Renal pelvis (tissue), 4 donors: ENCODE results near the gene CCDC148. TPM values are rescaled to one million over a fixed set of nuclear protein-coding genes. Genes with fewer than 3 reads are reported as not detected.
A peak's percentile ranks its signal among the peaks of the same experiment; 100 is the strongest.

Experiments used
- DNase-seq: peaks from one replicate; pipeline ENCODE4 v3.0.0-alpha.2; 2013
- polyA plus RNA-seq, 3 donors: library from polyadenylated mRNA; unstranded; fragments of 120-200 nt; gene quantifications; one replicate each; pipeline ENCODE4 v1.2.1, GENCODE V29; 2013; ENCODE audit not compliant: insufficient read length in 3 of 3

CCDC148 gene
- polyA plus RNA-seq, 3 donors: 7.3 to 12.8 (median 11.1) TPM

DNA sequence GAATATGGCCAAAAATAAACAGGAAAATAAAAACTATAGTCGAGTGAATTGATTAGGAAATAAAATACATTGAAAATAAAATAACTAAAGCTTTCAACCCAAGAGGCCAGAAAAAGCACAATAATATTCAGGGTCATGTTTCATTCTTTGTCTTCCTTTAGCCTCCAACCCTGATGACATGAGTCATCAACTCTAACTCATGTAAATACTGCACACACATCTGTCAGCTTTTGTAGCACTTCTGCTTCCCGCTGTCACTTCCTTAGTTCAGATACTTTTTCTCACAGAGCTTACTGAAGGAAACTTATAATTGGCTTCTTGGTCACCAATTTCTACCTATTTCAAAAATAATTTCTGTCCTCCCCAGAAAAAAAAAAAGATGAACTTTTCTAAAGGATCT is 242.1 kb downstream of the CCDC148 start:
- no peak for DNase-seq

DNA sequence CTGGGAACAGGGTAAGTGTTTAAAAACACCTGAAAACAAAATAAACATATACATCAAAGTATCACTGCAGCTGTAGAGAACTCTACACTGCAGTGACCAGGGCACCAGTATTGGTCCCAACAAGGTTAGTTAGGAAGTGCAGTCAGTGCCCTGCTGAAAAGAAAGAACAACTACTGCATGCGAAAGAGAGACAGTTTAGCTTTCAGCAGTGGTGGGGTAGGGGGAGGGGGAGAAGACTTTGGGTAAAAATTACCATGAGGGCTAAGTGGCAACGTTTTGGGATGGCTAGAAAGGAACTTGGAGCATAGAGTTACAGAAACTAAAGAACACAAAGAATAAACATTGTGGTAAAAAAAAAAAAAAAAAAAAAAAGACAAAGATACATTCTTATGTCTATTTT is 242.8 kb downstream of the CCDC148 start:
- DNase-seq: no peak

DNA sequence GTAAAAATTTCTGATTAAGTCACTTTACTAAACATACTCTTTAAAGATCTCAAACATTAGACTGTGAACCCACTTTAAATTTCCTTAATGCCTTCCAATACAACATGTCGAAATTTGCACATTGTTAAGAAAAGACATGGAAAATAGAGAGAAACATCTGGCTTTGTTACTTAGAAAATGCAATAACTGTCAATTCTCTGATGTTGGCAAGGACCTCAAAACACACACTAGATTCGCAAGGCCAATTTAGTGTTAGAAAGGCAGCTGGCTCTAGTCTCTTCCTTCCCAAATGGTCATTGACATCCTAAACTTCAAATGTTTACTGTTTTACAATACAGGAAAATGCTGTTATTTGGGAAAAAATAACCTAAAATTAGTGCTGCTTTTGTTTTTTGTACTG is 244.3 kb downstream of the CCDC148 start:
- DNase-seq: no peak

DNA sequence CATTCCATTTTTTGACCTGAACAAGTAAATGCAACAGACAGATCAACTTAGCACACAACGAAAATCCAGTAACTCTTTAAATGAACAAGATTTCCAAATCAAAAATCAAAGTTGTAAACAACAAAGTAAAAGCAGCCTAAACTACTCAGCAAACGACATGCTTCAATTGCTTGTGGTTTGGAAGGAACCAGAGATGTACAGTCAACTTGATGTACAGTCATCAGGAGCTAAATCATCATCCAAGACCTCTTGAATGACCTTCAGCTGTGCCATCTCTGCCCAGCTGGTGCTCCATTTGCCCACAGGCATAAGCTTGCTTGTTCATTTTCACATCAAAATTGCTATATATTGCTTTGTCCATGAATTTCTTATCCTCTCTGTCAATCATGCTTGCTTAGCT is 245.1 kb downstream of the CCDC148 start:
- DNase-seq: no peak

DNA sequence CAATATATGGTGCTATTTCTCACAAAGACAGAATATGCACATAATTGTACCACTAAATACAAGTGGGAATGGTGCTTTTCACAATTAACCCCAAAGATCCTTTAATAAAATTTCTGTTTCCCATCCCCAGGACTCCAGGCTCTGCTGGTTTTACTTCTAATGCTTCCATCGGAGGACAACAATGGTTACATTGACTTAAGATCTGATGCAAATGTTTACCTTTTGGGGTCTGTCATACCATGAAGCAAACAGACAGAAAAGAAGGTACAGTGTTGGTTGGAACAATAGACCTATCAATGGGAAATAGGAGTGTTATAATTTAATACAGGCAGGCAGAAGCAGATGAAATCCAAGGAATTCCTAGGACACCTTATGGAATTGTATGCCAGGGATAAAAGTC is 249.2 kb downstream of the CCDC148 start:
- no peak for DNase-seq

DNA sequence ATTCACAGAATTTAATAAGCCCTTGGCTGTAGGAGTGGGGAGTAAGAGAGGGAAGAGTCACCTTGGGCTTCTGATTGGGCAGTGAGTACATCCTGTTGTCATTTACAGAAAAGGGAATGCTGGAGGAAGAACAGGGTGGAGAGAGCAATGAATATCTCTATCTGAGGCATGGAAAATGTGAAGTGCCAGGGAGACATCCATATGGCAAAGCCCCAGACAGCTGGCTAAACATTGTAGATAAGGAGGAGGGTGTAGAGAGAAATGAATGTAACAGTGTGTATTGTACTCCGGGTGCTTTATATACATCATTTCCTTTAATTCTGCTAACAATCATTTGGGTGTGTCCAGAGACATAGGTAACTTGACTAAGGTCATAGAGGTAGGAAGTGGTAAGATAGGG is 251.3 kb downstream of the CCDC148 start:
- no peak for DNase-seq

DNA sequence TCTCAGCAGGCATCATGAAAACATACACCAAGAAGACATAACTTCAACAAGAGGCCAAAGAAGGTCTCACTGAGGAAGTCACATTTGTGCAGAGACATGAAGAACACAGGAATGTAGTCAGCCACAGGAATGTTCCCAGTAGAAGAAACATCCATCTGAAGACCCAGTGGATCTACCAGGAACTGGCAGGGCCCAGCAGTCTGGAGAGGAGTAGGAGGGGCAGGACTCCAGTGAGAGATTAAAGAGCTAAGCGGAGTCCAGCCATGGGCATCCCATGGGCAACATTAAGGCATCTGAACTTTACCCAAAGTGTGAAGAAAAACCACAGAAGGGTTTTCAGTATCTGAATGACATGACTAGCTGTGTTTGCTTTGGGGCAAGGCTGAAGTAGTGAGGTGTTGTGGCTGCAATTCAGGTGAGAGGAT is 251.8 kb downstream of the CCDC148 start:
- no peak for DNase-seq

DNA sequence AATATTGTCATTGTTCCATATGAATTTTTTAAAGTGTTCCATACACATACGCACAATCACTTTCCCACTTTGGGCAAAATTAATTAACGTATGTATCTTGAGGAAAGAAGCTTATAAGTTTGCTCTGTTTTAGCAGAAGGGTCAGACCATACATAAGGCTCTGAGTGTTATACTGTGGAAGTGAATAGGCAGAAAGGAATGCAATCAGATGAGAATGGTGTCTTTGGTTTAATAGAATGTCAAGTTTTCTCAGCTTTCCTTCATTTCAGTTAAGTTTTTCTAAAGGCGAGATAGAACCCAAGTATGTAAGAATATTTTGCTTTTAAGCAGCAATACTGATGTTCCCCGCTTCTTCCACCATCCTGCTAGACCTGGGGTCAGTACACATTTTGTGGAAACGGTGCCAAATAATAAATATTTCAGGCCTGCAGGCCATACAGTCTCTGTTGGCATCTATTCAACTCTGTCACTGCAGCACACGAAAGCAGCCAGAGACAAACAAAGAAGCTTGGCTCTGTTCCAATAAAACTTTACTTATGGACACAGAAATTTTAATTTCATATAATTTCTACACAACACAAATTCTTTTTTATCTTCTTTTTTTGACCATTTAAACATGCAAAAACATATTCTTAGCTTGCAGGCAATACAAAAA is 254.3 kb downstream of the CCDC148 start:
- DNase-seq: no peak

DNA sequence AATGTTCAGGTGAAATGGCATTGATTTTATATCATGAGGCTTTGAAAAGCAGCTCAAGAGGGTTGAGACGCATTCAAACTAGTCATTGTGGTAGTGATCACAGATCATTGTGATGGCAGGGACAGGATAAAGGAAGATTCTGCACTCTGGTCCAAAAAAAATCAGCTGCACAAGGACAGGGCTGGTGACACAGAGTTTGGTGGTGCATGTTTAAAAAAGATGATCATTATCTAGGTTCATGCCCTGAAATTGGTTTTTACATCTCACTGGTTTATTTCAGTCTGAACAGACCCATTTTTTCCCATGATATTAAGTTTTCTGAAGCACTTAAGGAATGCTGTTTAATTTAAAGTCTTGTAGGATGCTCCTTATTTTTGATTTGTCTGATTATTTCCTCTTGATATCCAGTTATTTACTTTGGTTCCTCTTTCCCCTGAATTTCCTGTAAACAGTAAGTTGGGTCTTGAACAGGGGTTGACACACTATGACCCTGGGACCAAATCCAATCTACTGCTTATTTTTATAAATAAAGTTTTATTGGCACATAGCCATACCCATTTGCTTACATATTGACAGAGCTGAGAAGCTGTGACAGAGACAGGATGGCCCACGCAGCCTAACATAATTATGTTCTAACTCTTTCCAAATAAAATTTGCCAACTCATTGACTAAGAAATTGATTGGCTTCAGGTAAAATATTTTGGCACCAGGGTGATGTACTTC is 256.5 kb downstream of the CCDC148 start:
- DNase-seq: no peak

DNA sequence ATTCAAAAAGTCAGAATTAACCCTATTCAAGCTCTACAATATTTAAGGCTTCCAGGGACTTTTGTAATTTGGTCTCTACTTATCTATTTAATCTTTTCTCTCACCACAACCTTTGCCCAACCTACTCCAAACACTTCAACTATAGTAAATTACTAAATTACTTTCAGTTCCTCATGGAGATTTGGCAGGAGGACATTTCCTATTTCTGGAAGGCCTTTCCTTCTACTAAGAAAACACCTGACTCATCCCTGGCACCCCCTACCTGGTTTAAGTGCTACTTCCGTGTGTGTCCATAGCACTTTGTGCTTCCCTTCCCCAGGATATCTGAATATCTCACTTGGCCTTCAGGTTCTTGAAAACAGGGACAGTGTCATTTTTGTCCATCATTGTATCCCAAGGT is 258.6 kb downstream of the CCDC148 start:
- no peak for DNase-seq

DNA sequence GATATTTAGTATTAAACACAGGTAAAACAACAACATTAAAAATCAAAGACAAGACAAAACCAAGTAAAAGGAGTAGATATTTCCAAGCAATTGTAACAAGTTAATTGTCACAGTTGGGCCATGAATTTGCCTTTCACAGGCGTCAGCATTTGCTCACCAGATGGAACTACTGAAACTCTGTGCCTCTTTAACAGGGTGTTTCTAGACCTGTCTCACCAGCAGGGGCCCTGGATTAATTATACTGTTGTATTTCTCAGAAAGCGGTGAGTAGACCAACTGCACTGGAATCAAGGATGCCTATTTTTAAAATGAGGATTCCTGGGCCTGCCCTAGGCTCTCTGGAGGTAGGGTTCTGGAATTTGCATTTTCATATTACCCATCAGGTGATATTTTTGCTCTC is 262.3 kb downstream of the CCDC148 start:
- no peak for DNase-seq

DNA sequence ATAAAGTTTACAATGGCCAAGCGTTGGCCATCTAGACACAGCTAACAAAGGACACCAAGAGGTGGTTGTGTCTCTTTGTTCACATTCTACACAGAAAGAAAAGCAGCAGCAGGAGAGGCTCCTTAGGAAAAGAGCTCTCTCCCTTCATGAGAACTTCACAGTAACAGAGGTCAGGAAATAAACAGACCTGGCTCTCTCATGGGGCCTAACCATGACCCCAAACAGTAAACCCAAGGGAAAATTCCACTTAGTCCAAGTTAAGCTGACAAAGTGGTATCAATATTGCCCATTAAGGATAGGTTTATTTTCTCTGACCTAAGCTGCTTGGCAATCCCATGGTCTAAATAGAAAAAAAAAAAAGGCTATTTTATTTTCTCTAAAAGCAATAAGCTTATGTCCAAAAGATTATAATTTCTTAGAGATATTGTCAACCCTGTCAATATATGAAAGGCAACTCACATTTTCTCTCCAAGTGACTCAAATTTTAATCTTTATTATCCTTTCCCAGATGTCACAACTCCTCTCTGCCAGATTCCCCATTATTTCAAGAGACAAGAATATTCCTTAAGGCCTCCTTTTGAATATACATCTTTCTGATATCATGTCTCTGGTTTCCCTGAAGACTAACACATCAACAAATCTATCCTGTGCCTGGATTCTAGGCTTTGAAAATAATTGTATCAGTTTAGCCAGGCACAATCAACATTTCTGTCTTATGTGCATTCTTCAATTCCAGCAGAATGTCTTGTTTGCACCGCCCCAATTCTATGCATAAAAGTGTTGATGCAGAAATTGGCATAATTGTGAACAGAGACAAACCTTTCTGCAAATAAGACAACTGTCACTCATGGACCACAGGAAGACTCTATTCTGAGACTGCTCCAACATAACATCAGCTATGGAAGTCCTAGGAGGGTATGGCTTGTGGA is 263.8 kb downstream of the CCDC148 start:
- DNase-seq: no peak

DNA sequence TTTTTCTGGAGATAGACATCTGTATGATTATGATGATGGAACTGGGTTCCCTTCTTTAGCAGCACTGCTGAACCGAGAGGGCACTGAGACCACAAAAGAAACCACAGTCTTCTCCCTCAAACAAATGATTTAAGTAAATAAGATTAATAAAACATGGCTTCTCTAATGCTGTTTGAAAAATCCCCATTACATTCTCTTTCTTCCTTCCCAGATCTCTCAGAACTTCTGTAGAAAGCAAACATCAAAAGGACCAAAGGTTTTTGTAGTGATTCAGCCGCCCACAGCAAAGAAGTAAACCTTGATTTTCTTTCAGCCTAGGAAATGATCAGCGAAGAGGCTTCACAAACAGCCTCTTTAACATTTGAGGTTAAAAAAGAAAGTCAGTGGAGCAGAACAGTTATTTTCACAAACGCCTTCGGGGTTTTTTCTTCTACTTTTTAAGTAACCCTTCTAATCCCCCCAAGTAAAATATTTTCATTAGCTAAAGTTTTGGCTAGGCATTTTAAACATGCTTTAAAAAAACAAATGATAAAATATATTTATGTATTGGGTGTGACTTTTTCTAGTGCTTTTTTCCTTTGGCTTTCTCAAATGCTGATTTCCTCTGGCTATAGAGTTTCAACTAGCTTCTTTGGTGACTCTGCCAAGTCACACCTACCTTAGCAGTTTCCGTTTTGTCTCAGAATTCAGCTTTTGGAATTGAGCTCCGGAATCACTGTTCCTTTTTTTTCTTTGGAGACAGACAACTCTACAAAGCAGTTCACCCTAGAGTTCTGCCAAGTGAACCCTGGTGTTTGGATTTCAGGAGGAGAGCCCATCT is 265.3 kb downstream of the CCDC148 start:
- DNase-seq: peak; percentile 36

DNA sequence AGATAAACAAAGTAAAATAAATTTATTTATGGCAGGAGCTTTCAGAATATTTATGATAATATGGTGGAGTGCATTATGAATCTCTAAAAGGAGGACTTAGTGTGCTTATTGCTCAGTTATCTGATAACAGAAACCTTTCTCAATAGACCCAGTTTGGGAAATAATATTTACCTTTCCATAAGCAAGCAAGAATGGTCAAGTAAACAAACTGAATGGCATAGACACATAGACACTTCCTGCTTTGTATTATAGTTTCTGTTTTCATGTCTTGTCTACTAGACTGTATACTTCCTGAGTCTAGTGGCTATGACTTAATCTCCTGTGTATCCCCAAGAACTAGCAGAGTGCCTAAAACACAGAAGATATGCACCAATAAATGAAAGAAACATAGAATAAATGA is 267.0 kb downstream of the CCDC148 start:
- no peak for DNase-seq

DNA sequence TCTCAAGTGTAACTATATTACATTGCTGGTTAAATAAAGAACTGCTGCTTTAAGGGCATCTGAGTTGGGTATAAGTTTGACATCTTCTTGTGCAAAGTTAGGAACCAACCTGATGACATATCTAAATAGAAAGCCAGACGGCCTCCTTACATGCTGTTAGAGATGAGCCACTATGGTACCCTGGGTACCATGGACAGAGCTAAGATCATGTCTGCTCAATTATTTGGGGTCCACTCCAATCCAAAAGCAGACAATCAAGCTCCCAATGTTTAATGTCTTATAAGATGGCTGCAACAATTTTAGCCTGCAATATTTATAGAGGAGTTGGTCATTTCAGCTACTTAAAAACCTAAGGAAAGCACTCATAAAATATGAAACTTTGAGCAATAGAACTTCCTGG is 268.6 kb downstream of the CCDC148 start:
- no peak for DNase-seq

DNA sequence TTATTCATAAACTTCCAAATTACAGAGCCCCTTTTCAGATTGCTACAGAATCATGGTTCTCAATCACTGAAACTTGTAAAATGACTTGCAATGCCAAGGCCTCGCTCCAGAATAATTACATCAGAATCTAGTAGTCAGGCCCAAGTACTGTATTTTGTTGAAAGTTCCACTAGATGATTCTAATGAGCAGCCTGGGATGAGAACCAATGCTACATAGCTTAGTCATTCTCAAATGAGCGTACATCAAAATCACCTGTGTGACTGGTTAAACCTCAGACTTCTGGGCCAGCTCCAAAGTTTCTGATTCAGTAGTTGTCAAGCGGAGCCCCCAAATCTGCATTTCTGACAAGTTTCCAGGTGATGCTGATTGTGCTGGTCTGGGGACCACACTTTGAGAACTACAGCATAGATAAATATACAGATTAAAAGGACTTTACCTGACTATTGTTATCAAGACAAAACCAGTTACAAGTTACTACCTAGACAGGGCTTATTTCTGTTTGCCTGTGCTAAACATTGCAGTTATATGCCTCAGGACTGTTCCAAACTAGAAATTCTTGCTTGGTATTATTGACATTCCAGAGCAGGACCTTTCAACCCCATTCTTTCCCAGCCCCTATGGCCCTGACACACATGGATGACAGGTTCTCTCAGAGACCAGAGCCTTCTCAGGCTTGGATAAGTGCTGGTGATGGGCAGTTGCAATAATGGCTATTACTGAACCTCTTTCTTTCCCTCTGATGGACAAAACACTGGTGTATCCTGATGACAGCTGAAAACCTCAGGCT is 271.8 kb downstream of the CCDC148 start:
- peak; percentile 29 for DNase-seq

DNA sequence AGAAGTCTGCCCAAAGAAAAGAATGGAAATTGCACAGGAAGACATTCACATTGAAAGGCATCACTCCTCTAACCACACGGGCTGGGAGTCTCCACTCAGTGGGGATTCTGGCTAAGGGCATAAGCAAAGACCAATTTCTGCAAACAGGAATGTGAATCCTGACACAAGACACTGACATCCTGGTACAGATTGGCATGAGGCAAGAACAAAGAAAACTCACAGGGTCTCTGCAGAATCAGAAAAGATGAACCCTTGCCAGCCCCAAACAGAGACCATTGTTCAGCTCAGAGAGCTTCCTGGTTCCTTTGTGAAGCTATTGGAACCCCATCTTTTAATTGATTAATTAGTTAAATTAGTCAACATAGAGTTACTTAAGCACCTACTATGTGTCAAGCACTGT is 272.6 kb downstream of the CCDC148 start:
- no peak for DNase-seq

DNA sequence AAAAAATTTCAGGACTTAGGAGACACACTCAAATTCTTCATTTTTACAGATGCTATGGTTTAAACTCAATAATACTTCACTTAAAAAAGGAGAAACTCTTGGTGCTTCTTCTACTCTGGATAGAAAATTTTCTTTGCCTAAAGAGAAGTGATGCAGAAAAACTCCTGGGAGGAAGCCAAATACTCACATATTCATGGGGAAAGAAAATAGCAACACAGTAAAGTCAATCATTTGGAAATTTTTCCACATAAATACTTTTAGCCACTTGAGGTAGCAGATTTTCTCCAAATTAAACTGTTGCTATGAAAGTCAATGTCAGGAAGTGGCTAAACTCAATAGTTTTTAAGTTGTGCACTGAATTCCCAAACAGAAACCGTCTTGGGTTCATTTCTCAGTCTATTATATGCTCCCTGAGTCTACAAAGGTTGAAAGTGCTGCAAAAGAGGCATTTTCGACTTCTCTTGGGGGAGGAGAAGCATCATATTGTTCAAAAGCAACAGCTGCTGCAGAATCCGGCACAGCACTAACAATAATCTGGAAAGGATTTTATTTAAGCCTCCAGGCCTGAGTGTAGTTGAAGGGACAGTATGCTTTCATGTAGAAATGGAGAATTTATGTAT is 273.8 kb downstream of the CCDC148 start:
- peak; percentile 12 for DNase-seq

DNA sequence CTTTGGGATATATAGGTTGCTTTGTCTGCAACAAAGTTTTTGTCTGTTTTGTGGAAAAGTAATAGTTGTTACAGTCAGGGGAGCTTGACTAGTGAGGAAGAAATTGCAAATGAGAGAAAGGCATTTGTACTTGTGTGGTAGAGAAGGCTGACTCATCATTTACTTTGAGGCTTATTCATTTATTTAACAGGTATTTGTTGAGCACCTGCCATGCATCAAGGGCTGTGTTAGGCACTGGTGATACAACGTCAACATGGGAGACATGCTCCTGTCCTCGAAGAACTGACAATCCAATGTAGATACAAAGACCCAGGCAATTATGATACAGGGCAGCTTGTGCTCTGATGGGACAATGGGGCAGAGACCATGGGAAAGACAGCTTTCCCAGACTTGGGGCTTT is 275.4 kb downstream of the CCDC148 start:
- no peak for DNase-seq

DNA sequence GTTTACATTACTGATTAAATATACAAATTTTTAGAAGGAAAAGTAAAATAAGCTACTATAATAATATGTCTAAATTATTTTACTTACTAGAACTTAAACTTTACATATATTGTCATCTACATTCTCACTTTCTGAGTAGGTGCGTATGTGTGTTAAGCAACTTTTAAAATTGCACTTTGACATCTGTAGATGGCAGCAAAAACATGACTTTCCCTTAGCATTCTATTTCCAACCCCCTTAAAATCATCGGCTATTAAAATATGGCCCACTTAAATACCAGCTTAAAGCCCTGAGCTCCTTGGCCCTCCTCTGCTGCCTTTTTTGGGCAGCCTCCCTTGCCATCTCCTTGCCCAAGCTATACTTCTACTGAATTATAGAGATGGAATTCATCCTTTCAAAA is 276.9 kb downstream of the CCDC148 start:
- DNase-seq: peak; percentile 12

DNA sequence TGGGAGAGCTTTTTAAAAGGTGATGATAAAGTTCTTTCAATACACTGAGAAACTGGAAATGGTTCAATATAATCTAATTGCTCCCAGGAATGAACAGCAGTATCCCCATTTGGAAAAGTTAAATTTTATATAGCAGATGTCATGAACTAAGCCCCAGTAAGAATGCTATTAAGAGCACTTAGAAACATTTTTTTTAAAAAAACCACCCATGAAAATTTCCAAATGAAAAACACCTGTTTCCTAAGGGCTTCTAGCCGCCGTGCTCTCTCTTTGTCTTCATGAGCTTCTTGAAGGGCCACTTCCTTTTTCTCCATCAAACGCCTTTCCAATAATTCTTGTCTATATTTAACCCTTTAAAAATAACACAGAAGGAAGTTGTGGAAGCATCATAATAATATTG is 277.9 kb downstream of the CCDC148 start:
- DNase-seq: no peak
